Measurements from ENCODE around the gene MYO6.

MYO6 gene

DNA sequence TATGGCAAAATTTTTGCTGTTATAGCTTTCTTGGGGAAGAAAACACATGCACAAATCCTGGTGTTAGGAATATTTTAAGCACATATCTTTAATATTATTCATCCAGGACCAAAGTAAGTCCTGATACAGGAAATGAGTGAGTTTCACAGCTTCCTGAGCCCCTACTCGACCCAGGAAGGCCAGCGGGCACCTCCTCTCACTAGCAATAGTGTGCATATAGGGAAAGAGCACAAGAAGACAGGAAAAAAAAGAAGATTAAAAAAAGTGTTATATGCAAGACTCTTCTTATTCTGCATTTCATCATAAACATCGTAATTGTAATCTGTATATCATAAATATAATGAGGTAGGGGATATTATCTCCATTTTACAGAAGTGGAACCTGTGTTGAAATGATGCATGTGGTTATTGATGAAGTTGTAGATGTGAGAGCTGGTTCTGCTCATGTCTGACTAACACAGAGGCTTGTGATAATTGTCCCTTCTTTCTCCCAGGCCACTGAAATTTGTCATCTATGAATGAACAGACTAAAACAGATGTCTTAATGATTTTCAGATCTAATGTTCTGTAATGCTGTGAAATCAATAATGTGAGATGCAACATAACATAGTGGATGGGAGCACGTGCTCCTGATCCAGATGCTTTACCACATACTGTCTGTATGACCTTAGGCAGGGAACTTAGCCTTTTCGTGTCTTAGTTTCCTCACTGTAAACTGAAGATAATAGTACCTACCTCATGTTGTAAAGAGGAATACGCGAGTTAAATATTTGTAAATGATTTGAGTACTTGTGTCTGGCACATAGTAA lies 101.2 kb downstream of the MYO6 start:
- ChIA-PET POLR2A (no interaction called here), CTCF (interaction anchor here (0.6 to 1.1 kb wide), 2 partner anchors 83 to 342 kb away, joined by 3 to 4 read pairs; no protein-coding TSS in a partner anchor)
- no peak for TF ChIP-seq GLIS2 (tag by site-specific recombination; IDR thresholded peaks at IDR 0.05)
- no peak for TF ChIP-seq ZNF610 (tag by site-specific recombination; IDR thresholded peaks at IDR 0.05; ENCODE audit: borderline replicate concordance)
- TF ChIP-seq, protein P1, sequence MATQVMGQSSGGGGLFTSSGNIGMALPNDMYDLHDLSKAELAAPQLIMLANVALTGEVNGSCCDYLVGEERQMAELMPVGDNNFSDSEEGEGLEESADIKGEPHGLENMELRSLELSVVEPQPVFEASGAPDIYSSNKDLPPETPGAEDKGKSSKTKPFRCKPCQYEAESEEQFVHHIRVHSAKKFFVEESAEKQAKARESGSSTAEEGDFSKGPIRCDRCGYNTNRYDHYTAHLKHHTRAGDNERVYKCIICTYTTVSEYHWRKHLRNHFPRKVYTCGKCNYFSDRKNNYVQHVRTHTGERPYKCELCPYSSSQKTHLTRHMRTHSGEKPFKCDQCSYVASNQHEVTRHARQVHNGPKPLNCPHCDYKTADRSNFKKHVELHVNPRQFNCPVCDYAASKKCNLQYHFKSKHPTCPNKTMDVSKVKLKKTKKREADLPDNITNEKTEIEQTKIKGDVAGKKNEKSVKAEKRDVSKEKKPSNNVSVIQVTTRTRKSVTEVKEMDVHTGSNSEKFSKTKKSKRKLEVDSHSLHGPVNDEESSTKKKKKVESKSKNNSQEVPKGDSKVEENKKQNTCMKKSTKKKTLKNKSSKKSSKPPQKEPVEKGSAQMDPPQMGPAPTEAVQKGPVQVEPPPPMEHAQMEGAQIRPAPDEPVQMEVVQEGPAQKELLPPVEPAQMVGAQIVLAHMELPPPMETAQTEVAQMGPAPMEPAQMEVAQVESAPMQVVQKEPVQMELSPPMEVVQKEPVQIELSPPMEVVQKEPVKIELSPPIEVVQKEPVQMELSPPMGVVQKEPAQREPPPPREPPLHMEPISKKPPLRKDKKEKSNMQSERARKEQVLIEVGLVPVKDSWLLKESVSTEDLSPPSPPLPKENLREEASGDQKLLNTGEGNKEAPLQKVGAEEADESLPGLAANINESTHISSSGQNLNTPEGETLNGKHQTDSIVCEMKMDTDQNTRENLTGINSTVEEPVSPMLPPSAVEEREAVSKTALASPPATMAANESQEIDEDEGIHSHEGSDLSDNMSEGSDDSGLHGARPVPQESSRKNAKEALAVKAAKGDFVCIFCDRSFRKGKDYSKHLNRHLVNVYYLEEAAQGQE (tag by site-specific recombination; IDR thresholded peaks at IDR 0.05) = no peak
- no peak for TF ChIP-seq ZFP37 (tag by site-specific recombination; IDR thresholded peaks at IDR 0.05)
- TF ChIP-seq, protein P2, sequence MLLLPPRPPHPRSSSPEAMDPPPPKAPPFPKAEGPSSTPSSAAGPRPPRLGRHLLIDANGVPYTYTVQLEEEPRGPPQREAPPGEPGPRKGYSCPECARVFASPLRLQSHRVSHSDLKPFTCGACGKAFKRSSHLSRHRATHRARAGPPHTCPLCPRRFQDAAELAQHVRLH (tag by site-specific recombination; IDR thresholded peaks at IDR 0.05) = no peak
- no peak for TF ChIP-seq ZNF426 (tag by site-specific recombination; IDR thresholded peaks at IDR 0.05)
- no peak for TF ChIP-seq ZNF248 (tag by site-specific recombination; IDR thresholded peaks at IDR 0.05)
- no peak for TF ChIP-seq ZNF24 (tag by site-specific recombination; IDR thresholded peaks at IDR 0.05)
- TF ChIP-seq TRIM28 (IDR thresholded peaks at IDR 0.05; ENCODE audit: borderline replicate concordance, low read length) = no peak
- TF ChIP-seq ZNF211 (tag by site-specific recombination; IDR thresholded peaks at IDR 0.05; ENCODE audit: low read depth) = no peak
- no peak for TF ChIP-seq ZNF621 (tag by site-specific recombination; IDR thresholded peaks at IDR 0.05)
- TF ChIP-seq ZNF175 (tag by site-specific recombination; IDR thresholded peaks at IDR 0.05) = no peak
- TF ChIP-seq, protein P3, sequence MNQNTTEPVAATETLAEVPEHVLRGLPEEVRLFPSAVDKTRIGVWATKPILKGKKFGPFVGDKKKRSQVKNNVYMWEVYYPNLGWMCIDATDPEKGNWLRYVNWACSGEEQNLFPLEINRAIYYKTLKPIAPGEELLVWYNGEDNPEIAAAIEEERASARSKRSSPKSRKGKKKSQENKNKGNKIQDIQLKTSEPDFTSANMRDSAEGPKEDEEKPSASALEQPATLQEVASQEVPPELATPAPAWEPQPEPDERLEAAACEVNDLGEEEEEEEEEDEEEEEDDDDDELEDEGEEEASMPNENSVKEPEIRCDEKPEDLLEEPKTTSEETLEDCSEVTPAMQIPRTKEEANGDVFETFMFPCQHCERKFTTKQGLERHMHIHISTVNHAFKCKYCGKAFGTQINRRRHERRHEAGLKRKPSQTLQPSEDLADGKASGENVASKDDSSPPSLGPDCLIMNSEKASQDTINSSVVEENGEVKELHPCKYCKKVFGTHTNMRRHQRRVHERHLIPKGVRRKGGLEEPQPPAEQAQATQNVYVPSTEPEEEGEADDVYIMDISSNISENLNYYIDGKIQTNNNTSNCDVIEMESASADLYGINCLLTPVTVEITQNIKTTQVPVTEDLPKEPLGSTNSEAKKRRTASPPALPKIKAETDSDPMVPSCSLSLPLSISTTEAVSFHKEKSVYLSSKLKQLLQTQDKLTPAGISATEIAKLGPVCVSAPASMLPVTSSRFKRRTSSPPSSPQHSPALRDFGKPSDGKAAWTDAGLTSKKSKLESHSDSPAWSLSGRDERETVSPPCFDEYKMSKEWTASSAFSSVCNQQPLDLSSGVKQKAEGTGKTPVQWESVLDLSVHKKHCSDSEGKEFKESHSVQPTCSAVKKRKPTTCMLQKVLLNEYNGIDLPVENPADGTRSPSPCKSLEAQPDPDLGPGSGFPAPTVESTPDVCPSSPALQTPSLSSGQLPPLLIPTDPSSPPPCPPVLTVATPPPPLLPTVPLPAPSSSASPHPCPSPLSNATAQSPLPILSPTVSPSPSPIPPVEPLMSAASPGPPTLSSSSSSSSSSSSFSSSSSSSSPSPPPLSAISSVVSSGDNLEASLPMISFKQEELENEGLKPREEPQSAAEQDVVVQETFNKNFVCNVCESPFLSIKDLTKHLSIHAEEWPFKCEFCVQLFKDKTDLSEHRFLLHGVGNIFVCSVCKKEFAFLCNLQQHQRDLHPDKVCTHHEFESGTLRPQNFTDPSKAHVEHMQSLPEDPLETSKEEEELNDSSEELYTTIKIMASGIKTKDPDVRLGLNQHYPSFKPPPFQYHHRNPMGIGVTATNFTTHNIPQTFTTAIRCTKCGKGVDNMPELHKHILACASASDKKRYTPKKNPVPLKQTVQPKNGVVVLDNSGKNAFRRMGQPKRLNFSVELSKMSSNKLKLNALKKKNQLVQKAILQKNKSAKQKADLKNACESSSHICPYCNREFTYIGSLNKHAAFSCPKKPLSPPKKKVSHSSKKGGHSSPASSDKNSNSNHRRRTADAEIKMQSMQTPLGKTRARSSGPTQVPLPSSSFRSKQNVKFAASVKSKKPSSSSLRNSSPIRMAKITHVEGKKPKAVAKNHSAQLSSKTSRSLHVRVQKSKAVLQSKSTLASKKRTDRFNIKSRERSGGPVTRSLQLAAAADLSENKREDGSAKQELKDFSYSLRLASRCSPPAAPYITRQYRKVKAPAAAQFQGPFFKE (tag by site-specific recombination; IDR thresholded peaks at IDR 0.05; ENCODE audit: borderline replicate concordance) = no peak
- no peak for TF ChIP-seq GLIS1 (tag by site-specific recombination; IDR thresholded peaks at IDR 0.05)
- no peak for TF ChIP-seq KLF8 (tag by site-specific recombination; IDR thresholded peaks at IDR 0.05)
- no peak overlapping the region for H3K4me3 ChIP-seq (ENCODE audit: low read depth, low read length)
- no peak overlapping the region for H3K27ac ChIP-seq (ENCODE audit: extremely low read depth, low read depth, low read length)
- no peaks in the 10 kb centered on the region for H3K9me3 ChIP-seq (ENCODE audit: control insufficient read depth, insufficient read depth, low read depth, low read length)
- peaks cover 21% of the 10 kb centered on the region for H3K4me1 ChIP-seq (ENCODE audit: control insufficient read depth, insufficient read depth, low read length)
- peaks cover 0 to 3% of the 10 kb centered on the region in 2 experiments; a peak in 2 of 3 replicates for H3K36me3 ChIP-seq (ENCODE audit: control insufficient read depth in 2 of 2, insufficient read depth in 1 of 2, low read length in 2 of 2)
